ENCODE measurements around the gene PTPRT.

PTPRT gene

DNA sequence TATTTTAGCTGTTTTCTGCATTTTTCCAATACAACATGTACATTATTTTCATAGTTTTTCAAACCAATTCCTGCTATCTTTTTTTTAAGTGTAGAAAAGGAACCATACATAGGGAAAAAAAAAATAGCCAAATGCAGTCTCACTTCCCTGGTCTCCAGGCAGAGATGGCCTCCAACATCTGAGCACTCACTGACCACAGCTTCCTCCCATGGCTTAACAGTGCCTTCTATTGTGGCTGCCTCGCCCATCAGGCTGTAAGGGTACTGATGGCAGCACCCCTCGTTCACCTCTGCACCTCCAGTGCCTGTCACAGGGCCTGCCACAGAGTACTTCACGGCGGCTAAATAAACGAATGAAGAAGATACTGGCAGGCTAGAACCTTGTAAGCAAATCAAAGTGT lies 591.1 kb downstream of the PTPRT start:
- FAIRE-seq: no peak

DNA sequence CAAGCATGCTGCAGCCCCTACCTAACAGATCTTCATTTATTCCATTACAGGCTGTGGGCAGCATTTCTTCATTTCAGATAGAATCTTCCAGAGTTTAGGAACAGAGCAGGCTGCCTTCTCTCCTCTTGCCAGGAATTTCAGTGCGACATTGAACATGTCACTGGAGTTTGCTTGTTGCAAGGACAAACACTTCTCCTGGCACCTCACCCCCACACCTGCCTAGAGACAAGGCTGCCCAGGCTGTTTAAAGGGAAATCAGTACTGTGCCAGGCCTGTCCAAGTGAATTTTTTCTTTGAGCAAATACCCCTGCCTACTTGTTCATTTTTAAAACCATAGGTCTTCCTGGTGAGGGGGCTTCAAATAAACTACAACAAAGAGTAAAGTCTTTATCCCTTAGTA lies 594.1 kb downstream of the PTPRT start:
- no peak for FAIRE-seq

DNA sequence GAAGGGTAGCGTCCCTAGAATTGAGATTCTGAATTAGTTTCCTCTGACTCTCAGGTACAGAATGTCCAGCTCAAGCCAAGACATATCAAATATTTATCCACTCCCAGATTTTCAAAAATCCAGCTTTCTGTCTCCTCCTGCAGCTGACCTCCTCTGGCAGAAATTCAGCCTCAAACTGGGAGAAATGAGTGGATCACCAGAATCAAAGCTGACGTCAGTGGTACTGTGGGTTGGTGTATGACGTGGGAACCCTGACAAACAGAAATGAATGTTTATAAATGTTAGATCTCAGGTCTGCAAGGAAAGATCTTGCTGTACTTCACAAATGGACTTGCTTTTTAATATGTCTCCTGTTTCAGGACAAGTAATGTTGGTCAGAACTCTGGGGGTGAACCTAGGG lies 595.0 kb downstream of the PTPRT start:
- no peak for FAIRE-seq

DNA sequence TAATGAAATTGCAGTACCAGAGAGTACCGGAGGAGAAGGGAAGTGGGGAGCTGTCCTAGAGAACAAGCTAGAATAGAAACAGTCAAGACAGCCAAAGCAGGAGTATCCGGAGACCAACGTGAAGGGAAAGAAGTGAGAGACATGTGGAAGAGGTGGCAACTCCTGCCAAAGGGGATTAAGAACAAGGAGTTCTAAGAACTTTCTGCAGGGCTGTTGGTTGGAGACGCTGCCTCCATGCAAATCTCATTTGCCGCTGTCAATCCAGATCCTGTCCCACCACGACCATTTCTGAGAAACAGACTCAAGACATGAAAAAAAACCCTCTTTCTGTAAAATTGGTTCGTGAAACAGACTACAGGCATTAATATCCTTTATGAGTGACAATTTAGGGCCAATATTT lies 595.7 kb downstream of the PTPRT start:
- no peak for FAIRE-seq

DNA sequence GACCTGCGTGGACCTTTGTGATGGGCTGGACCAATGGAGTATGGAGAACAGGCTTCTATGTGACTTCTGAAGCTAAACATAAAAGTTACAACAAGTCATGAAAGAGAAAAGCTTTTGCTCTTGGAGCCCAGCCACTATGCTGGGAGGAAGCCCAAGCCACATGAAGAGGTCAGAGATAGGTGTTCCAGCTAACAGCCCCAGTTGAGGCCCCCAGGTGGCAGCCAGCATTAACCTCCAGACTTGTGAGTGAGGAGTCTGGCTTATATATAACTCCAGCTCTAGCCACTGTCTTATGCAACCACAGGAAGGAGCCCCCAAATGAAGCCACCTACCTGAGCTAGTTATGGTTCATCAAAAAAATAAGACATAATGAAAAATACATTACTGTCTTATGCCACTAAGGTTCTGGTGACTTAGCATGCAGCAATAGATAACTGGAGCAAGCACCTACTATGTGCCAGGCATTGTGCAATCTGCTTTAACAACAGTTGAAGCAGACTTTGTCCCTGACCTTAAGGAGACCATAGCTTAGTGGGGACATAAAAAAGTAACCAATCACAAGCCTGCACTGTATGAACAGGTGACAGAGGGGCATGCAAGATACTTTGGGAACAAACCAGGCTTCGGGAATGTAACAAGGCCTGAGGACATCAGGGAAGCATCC lies 599.6 kb downstream of the PTPRT start:
- FAIRE-seq: no peak

DNA sequence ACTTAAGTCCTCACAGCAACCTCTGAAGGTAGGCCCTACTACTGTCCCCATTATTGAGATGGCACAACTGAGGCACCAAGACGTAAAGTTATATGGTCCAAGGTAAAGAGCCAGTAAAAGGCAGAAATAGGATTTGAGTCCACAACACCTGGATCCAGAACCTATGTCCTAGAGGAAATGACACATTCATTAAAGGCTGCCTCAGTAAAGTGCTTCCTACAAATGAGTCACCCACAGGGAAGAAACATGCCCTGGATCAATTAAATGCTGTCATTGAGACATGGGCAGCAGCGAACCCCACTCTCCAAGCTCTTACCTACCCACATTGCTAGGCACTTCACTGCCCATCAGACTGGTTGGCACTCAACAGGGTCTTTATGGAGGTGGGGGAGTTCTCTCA lies 600.9 kb downstream of the PTPRT start:
- FAIRE-seq: no peak

DNA sequence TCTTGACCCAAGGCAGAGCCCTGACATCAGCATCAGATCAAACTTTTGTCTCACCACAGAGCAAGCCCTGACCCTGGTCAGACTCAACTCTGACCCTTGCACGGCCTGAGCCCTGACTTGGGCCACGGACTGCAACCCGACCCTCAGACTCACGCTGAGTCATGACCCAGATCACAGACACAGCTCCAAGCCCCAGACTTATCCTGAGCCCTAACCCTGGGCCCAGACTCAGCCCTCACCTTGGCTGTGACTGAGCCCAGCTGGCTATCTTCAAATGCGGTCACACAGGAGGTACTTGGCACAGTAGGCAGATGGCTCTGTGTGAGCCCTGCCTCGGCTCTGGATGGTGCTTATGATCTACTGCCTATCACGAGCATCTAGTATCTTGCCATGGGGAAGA lies 602.3 kb downstream of the PTPRT start:
- no peak for FAIRE-seq

DNA sequence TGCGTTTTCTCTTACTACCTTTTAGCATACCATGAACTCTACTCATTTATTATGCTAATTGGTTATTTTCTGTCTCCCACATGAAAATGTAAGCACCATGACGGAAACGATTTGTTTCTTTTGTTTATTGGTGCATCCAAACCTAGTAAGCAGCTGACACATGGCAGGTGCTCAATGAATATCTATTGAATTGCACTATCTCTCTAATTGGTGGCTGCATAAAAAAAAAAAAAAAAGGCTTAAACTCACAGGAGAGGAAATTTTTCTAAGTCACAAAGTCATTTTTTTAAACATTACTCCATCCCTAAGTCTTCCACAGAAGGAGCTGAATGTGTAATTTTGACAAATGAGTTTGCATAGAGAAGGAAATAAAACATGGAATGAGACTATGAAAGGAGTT lies 608.4 kb downstream of the PTPRT start:
- no peak for FAIRE-seq

DNA sequence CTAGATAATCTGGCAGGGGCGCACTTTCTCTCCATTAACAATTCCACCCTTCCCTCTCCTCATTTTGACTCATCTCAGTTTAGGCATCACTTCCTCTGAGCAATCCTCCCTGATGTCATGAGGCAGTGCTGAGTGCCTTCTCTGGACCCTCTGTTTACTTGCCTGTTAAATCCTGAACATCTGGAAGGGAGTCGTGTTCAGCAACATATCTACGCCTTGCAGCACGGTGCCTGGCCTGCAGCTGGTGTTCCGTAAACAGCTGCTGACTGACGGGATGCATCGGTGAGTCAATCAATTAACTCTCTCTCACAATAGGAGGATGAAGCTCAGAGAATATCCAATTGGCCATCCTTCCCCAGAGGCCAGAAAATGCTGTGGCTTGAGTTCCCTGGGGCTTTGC lies 613.5 kb downstream of the PTPRT start:
- no peak for FAIRE-seq

DNA sequence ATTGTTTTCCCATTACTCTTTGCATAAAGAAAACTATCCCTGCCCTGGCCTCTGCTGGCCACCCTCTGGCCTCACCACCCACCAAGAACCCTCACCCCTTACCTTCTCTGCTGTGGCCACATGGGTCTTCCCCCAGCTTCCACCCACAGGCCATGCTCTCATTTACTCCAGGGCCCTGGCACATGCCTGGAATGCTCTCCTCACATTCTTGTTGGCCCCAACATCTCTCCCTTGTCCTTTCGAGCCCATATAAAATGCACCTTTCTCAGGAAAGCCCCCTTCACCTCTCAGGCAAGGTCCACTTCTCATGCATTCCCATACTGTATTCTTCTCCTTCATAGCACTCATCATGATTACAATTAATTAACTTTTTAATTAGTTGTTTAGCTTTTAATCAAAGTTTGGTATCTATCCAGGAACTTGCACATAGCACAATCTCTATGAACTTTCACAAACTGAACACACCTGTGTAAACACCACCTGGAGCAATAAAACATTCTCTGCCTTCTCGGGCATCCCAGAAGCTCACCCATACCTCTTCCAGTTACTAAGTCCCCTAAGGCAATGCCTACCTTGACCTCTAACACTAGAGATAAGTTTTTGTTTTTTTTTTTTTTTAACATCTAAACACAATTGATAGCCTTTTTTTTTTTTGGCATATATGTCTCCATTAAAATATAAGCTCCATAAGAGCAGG lies 617.2 kb downstream of the PTPRT start:
- FAIRE-seq: no peak

DNA sequence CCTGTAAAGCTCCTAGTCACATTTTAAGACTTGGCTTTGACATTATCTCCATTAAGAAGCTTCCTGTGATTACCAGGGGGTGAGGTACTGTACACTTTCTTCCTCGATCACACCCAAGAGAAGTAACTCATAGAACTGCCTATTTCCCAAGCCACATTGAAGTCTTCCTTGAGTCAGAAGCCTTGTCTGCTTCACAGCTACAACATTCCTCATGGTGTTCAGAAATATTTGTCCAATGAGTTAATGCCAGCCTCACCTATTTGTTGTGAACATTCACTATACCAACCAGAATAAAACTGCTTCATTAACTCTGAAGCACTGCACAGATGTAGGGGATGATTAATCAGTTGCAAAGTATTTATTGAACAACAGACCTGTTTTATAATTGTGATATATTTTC lies 622.3 kb downstream of the PTPRT start:
- no peak for FAIRE-seq

DNA sequence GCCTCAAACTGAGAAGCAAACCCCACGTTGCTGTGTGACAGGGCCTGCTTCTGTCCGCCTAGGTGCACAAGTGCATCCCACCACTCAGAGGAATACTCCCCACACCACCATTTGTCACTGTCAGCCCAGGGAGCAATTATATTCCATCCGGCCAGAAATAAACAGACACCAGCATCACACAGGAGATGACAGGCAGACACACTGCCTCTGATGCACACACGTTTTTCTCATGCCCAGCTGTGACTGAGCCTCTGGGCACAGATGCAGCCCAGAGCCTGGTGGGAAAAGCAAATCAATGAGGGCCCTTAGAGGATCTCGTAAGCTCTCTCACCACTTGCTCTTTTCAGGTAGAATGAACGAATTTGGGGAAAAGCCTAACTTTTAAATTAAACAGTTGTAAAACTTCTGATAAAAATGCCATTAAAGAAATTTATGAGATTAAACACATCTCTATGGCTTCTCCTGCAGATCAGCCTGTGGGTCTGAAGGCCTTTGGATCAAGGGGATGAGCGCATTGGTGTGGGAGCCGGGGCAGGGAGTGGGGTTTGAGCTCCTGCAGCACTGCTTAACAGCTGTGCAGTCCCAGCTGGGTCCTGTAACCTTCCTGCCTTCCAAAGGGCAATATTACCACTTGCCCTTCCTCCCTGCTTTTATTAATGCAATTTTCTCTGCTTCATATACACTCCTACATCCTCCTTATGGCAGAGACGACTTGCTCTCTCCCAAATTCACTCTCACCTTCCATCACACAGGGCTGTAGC lies 624.3 kb downstream of the PTPRT start:
- FAIRE-seq: no peak

DNA sequence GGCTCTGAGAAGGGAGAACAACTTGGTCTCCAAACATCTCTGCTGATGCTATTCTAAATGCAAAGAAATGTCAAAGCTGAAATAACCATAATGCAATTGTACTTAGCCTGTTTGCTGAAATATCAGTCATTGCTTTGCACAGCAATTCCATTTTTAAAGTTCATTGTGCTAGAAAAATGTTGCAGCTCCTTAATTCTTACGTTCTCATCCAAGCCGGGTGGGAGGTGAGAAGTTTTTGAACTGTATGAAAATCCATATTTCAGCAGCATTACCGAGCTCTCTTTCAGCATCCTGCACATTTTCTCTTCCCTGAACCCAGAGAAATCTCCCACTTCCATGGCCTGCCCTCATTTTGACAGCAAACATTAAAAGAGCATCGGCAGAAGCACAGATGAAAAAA lies 630.0 kb downstream of the PTPRT start:
- no peak for FAIRE-seq

DNA sequence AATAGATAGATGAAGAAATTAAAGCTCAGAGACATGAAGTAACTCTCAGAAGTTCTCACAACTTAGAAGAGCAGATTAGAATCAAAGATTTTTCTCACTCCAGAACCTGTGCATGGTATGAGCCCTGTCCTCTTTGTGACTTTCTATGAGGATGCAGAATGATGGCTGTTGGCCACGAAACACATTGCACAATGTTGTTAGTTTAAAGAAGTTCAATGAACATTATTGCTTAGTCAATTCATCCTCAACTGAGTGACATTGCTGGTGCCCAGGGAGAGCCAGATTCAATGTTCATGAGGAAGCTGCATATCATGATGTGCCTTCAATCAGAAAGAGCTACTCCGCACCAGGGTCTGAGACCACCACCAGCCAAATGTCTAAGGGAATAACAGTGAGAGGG lies 633.1 kb downstream of the PTPRT start:
- FAIRE-seq: no peak

DNA sequence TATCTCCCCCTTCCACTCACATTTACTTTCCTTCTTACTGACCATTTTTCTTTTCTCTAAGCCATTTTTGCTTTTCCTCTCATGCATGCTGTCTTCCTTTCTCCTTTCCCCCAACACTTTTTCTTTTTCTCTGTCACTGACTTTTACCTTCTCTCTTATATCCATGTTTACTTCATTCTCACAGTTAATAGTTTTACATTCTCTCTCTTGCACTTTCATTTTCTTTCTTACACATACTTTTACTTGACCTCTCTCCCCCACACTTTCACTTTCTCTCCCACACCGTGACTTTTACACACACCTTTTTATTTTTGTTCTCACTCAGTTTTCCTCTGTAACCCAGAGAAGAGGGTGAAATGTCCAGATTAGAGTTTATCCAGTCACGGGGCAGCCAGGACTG lies 636.3 kb downstream of the PTPRT start:
- FAIRE-seq: no peak

DNA sequence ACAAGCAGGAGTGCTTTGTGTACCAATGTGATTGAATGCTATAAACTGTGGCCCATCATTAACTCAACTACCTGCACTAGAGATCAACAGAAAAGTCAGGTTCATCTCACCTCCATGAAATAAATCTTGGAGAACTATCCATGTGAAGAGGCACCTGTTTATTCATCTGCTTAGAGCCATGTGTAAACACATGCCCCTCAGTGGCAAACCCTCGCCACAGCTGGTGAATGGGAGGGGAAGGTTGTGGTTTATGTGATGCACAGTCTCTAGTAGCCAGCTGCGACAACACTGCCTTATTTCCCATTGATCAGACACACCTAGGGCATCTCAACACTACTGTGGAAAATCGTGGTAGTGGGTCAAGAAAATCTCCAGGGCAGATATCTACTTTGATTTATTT lies 640.2 kb downstream of the PTPRT start:
- FAIRE-seq: no peak

DNA sequence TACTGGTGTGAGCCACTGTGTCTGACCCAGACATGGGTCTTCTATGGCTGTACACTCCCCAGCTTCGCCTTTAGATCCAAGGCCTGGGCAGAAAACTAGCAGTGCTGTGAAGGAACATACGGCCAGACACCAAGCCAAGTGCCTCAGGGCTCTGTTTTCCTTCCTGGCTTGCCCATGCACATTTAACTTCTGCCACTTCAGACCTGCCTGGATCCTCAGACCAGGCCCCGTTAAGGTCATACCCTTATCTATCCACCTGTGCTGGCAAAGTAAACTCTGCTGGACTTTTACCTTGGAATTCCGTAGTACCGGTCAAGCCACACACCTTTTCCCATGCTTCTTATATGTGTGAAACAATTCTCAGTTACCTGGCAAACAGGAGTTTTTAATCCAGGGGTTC lies 644.8 kb downstream of the PTPRT start:
- FAIRE-seq: no peak

DNA sequence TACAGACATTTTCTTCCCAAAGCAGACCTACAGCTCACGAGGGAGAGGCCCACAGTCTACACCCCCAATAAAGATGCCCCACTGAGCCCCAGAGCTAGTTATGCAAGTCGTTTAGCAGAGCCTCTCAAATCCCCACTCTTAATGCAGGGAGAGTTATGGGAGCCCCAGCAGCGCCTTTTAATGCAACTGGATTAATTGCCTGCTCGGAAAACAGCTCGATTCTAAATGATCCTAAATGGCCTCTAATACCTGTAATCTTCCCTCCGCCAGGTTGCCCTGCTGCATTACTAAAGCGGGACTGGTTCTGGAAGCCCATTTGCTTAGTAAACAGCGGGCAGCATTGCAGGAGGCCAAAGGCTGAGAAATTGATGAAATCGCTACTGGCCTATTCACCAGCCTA lies 656.9 kb downstream of the PTPRT start:
- FAIRE-seq: no peak

DNA sequence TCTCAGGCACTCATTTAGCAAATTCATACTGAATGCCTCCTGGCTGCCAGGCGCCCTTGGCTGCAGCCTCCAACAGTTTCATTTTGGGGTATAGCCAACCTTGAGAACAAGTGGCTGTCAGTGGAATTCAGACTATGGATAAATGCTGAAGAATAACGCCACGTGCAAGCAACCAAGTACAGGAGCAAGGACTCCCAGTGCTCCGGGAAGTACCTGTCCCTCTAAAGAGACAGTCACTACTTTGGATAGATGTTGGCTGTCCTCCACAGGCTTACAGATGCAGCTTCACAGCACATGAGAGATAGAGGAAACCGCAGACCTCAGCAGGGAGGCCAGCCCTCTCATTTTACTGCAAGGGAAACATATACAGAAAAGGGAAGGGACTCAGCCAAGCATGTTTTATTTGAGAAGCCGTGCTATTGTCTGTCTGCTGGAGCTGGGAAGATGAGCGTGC lies 658.2 kb downstream of the PTPRT start:
- no peak for FAIRE-seq

DNA sequence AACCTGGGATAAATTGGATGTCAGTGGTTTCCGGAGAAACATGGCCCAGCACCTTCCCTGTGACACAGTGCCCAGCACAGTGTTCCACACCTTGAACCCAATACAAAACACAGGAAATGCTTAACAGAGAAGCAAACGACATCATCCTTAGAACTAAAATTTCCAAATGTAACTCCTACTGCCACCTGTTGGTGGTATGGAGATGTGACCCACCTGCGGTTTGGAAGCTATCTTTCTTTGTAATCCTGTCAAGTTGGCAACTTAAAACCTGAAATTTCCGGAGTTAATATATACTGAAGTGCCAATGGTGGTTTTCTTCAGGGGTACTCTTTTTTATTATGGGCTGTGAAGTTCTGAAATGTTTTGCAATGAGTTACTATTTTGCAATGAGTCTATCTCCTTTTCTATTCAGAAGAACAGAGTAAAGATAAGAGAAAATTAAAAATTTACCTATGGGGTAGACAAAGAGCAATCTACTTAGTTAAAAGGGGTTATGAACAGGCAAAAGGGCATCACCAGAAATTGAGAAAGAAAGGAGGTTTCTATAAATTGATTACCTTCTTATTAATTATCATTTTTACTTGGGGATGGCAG lies 658.8 kb downstream of the PTPRT start:
- FAIRE-seq: peak; percentile 21

DNA sequence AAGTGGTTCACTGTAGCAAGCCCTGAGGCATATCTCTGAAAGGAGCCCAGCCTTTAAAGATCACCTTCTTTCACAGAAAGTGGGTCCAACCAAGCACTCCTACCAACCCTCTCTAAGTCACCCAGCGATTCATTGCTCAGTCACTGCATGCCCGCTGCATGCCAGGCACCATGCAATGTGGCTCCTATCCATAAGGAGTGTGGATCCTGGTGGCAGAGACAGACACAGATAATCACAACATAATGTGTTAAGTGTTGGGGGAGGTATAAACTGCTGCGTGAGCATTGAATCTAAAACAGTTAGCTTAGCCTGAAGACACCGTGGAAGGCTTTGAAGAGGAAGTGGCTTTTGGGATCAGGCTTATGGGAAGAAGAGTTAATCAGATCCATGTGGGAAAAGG lies 659.5 kb downstream of the PTPRT start:
- no peak for FAIRE-seq

DNA sequence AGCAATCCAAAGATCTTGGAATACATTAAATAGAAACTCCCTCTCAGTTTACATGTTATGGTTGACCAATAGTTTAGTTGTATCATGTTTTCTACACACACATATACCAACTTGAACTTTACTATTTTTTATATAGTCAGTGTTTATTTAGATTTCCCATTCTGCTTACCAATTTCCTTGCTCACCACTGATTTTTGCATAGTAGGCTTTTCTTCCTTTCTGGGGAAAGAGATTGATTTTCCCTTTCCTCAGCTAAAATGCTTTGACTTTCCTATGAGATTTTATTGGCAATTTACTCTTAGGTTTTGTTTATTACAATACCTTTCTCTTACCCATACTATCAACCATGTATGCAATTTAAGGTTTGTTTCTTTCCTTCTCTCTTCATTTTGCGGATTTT lies 665.6 kb downstream of the PTPRT start:
- FAIRE-seq: no peak

DNA sequence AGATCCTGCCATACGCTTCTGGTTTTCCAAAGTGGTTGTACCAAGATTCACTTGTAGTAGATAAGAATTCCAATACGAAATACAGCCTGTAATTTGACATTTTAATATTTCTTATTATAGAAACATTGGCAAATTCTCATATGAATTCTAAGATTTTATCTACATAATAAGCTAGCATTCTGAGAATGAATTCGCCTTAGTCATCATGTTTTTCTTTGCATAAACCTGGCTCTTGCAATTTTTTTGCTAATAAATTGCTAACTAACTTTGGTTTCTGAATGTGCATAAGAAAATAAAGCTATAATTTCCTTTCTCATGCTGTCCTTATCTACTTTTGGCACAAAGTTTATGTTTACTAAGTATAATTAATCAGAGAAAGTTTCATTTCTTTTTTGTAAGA lies 673.0 kb downstream of the PTPRT start:
- no peak for FAIRE-seq

DNA sequence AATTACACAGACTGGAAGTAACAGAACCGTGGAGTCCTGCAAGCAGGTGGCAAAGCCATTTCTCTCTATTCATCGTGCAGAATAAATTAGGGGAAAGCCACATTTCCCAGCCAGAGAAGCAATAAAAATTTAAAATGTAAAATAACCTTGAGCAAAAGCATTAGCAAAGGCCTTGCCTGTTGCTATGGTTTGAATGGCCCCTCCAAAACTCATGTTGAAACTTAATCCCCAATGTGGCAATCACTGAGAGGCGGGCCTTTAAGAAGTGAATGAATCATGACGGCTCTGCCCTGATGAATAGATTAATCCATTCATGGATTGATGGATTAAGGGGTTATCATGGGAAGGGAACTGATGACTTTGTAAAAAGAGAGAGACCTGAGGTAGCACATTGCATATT lies 679.0 kb downstream of the PTPRT start:
- FAIRE-seq: no peak

All from endometrium (tissue), 2 donors.